Measurements from ENCODE around the gene TMEM225B.
"Not testable (repeated sequence)": the region's sequence is repeated elsewhere in the genome, so short reads cannot be mapped to it uniquely, and the experiment has no call there.

The TMEM225B gene

GRCh38 chr7:99597762-99598501 is at the start of gene TMEM225B:
TMEM225B (plus strand) TSS chr7:99598267; CDS start chr7:99604389, 6,122 bp downstream.
- no peak for DNase-seq (ENCODE audit: low spot score)

- not testable (repeated sequence) for DNase-seq (ENCODE audit: low spot score)
Observed at GRCh38 chr7:99549545-99549944, 48.5 kb upstream of the TMEM225B start.

- no peak for DNase-seq (ENCODE audit: low spot score)
Observed at GRCh38 chr7:99551334-99551733, 46.7 kb upstream of the TMEM225B start.

GRCh38 chr7:99551767-99552463 is 46.2 kb upstream of the TMEM225B start, which contains the start of gene FAM200A:
FAM200A (minus strand) TSS chr7:99552114; CDS start chr7:99548407, 3,707 bp downstream.
- peak; percentile 88 for DNase-seq (ENCODE audit: low spot score)

- DNase-seq (ENCODE audit: low spot score): no peak
Observed at GRCh38 chr7:99553039-99553438, 45.0 kb upstream of the TMEM225B start.

GRCh38 chr7:99554939-99555338 is 43.1 kb upstream of the TMEM225B start:
- no peak for DNase-seq (ENCODE audit: low spot score)

GRCh38 chr7:99557196-99557607 is 40.9 kb upstream of the TMEM225B start:
- peak; percentile 14 for DNase-seq (ENCODE audit: low spot score)

GRCh38 chr7:99557940-99558305 is 40.1 kb upstream of the TMEM225B start:
- no peak for DNase-seq (ENCODE audit: low spot score)

- DNase-seq (ENCODE audit: low spot score): peak; percentile 89
Observed at GRCh38 chr7:99558306-99559174, 39.5 kb upstream of the TMEM225B start, which contains the start of gene ZNF655. ZNF655 (plus strand) TSS chr7:99558642; CDS start chr7:99560560, 1,918 bp downstream.

GRCh38 chr7:99559175-99559915 is 38.7 kb upstream of the TMEM225B start:
- DNase-seq (ENCODE audit: low spot score): peak; percentile 35

- no peak for DNase-seq (ENCODE audit: low spot score)
Observed at GRCh38 chr7:99560834-99561736, 37.0 kb upstream of the TMEM225B start.

- DNase-seq (ENCODE audit: low spot score): no peak
Observed at GRCh38 chr7:99561737-99562051, 36.4 kb upstream of the TMEM225B start.

GRCh38 chr7:99562114-99562784 is 35.8 kb upstream of the TMEM225B start:
- DNase-seq (ENCODE audit: low spot score): no peak

- DNase-seq (ENCODE audit: low spot score): peak; percentile 98
Observed at GRCh38 chr7:99562832-99563231, 35.2 kb upstream of the TMEM225B start.

- DNase-seq (ENCODE audit: low spot score): peak; percentile 30
Observed at GRCh38 chr7:99563650-99564049, 34.4 kb upstream of the TMEM225B start.

- not testable (repeated sequence) for DNase-seq (ENCODE audit: low spot score)
Observed at GRCh38 chr7:99568770-99569169, 29.3 kb upstream of the TMEM225B start.

GRCh38 chr7:99571768-99572167 is 26.3 kb upstream of the TMEM225B start:
- no peak for DNase-seq (ENCODE audit: low spot score)

GRCh38 chr7:99573257-99573656 is 24.8 kb upstream of the TMEM225B start:
- DNase-seq (ENCODE audit: low spot score): no peak

GRCh38 chr7:99576251-99576650 is 21.8 kb upstream of the TMEM225B start:
- DNase-seq (ENCODE audit: low spot score): no peak
